KOPT-K1 (cell line): ENCODE measurements around the gene FBXW4.
"Not testable (repeated sequence)": the region's sequence is repeated elsewhere in the genome, so short reads cannot be mapped to it uniquely, and the experiment has no call there.

Source experiments
- H3K27ac ChIP-seq: fragments of 200-600 bp; sonication (generic); 2 replicates; pipeline ENCODE4 v1.5.1; 2016; ENCODE audit warnings: antibody characterized with exemption, mild to moderate bottlenecking, low read depth, low read length; ENCODE audit not compliant: poor library complexity, severe bottlenecking
- H3K36me3 ChIP-seq: fragments of 200-600 bp; sonication (generic); 2 replicates; pipeline ENCODE4 v1.5.1; 2017; ENCODE audit warnings: antibody characterized with exemption, mild to moderate bottlenecking, low read length, moderate library complexity; ENCODE audit not compliant: insufficient read depth
- H3K9me3 ChIP-seq: fragments of 200-600 bp; sonication (generic); 2 replicates; pipeline ENCODE4 v1.5.1; 2017; ENCODE audit warnings: antibody characterized with exemption, low read length, mild to moderate bottlenecking; ENCODE audit not compliant: insufficient read depth, poor library complexity, severe bottlenecking

Gene FBXW4

DNA sequence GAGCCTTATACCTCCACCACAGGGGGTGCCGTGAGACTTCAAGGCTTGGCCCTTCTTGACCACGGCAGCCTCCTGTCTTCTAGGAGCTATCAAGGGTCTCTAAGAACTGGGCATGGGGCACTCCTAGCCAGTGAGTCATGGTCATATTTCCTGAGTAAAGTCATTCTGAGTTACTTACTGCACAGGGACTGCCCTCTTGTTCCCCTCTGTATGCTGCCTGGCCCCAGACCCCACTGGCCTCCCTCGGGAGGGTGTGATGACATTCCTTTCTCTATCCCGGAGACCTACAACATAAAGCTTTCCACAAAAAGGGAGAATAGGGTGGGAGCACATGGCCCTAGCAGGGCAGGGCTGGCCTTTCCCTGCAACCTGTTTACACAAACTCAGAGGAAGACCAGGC, 85.5 kb downstream of the FBXW4 start:
- H3K9me3 ChIP-seq: no peaks in the 10 kb centered on the region
- no peak overlapping the region for H3K27ac ChIP-seq
- H3K36me3 ChIP-seq: peaks cover 69% of the 10 kb centered on the region

DNA sequence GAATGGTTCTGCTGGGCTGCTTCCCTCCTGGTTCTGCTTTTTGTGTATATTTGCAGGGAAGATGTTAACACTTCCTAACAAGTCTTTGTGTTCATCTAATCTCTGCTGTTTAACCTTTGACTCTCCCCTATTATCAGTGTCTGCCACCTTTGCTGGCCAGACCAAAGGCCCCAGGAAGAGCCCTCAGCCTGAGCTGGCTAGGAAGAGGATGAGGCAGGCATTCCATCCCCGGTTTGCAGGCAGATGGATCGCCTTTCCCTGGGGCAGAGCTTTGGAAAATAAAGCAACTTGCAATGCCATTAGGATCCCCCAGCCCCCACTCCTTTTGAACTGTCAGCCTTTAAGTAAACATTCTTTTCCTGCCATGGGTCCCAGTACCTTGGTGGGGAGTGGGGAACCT, 87.8 kb downstream of the FBXW4 start:
- peaks cover 73% of the 10 kb centered on the region for H3K36me3 ChIP-seq
- no peak overlapping the region for H3K27ac ChIP-seq

DNA sequence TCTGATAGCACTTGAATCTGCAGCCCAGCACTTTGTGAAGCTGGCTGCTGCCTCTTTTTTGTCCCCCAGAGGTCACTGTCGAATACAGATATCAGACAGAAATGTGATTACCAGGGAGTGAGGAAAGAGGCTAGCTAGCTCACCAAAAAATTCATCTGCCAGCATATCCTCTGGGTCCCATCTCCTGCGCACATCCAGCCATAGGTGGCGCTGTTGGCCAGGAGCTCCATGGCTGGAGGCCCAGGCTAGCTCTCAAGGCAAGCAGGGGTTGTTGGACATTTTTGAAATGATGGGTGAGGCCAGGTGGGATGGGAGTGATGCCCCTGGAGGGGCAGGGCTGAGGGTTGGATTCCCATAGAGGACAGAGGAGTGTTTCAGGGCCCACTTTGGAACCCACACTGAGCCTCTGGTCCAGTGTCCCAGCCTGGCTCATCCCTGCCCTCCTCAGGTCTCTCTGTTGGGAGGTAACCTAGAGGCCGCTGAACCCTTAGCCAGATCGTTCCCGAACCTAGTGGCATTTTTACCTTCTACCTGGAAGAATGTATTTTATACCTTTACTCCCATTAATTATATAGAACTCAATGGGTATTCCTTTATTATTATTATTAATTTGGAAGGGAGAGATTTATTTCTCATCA, 92.1 kb downstream of the FBXW4 start:
- Histone ChIP-seq H3K27ac (no peak overlapping the region), H3K9me3 (no peaks in the 10 kb centered on the region), H3K36me3 (peaks cover 30% of the 10 kb centered on the region)

More for the DNA sequence above, 87.8 kb downstream of the FBXW4 start:
- H3K9me3 ChIP-seq: no peaks in the 10 kb centered on the region

DNA sequence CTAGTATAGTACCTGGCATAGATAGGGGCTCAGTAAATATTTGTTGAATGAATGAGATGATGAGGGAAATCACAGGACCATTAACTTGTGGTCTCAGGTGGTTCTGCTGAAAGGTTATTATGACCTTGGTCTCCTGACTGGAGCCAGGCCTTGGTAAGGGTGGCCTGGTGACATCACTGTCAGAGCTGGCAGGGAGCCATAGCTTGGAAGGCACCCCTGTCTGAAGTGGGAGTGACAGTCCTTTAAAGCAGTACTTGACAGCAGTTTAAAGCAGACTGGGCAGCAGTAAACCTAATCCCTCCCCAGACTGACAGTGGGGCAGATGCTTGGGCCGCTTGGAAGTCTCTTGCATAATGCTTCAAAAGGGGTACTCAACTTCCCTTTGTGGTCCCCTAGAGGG, 93.4 kb downstream of the FBXW4 start:
- H3K9me3 ChIP-seq: no peaks in the 10 kb centered on the region
- H3K27ac ChIP-seq: no peak overlapping the region

DNA sequence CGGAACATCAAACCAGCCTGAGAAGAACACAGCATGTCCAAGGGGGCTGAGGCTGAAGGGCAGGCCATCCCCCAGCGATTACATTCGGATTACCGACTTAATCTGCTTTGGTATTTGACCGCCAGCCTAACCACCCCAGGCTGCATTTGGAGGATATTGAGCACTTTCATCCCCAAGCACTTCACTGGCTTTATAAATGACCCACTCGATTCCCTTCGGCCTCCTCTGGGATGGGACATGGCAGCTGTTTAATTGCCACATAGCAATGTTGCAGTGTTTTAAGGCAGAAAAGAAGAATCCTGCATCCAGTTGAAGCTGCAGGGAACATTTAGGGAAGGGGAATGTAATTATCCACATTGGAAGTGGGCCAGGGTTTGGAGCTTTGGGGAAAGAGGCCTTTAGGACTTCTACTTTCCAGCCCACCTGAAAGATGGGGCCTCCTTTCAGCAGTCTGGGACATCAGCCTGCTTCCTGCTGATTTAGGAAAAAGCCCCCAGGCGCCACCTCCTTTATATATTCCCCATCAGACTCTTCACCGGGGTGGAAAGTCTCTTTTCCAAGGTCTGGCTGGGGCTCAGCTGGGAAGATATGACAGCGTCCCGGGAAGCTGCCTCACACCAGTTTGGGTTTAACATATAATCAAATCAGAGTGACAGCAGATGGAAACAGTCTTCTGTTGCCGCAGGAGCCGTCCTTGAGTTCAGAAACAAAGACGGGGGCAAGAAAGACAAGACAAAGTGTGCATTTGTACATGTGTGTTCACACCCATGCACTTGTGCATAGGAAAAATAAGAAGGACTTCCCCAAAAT, 97.7 kb downstream of the FBXW4 start:
- H3K36me3 ChIP-seq: no peaks in the 10 kb centered on the region
- no peak overlapping the region for H3K27ac ChIP-seq
- H3K9me3 ChIP-seq: no peaks in the 10 kb centered on the region

More for the DNA sequence above, 93.4 kb downstream of the FBXW4 start:
- H3K36me3 ChIP-seq: peaks cover 19% of the 10 kb centered on the region

DNA sequence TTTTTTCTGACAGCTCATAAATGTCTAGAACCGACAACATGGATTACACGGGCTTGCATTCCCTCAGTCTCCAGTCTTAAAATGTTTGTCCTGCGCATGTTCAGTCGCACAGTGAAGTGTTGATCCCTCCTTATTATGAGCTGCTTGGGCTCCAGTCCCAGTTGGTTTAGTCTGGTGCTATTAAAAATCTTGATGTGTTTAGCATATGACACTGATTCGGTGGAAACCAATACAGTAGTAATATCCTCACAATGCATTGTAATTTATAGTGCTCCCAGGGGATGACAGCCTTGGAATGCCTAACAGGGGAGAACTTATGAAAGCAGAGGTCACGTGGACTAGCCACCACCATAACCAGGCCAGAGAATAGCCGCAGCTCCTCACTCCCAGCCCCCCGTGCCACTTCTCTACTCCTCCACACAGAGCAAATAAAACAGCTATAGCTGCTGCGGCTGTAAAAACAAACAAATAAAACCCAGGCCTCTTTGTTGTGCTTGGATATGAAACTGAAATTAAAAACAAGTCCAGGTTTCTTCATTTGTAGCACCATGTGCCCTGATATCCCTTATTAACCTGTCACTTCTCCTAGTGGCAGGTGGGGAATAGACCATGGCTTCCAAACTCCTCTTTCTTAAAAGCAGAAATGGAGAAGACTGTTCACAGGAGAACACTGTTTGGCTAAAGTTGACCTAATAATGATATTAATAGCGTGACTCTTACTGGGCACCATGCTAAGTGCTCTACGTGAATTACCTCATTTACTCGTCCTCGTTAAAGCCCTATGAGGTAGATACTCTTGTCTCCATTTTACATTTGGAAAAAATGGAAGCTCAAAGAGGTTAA, 99.2 kb downstream of the FBXW4 start:
- Histone ChIP-seq H3K9me3 (no peaks in the 10 kb centered on the region), H3K27ac (no peak overlapping the region), H3K36me3 (no peaks in the 10 kb centered on the region)

DNA sequence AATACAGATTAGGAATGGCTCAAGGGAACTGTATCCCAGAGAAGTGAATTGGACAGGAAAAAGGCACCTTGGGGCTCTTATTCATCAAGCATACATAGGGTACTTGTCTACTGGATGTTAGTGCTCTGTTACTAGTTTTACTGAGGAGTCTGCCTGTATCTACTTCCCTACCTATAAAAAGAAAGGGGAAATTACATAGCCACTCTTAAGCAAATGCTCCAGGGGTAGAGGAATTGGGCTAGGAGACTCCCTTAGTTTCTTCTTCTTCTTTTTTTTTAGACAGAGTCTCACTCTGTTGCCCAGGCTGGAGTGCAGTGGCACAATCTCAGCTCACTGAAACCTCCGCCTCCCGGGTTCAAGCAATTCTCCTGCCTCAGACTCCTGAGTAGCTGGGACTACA, 101.6 kb downstream of the FBXW4 start:
- not testable (repeated sequence) for H3K36me3 ChIP-seq, H3K9me3 ChIP-seq, H3K27ac ChIP-seq

DNA sequence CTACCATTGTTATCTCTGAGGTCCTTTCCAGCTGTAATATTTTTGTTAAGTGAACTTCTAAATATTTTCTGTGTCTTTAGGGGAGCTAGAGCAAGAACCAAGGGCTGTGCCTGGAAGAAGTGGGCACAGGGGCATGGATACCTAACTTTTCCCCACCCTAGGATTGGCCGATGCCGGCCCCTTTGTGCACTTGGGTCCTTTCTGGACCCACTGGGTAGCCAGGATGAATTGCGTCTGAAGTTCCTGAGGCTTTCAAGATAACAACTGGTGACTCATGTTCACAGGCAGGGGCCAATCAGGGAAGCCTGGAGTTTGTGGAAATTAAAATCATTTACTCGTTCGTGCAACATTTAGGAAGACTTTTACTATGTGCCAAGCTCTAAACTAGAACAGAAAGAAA, 106.1 kb downstream of the FBXW4 start:
- Histone ChIP-seq H3K9me3 (no peaks in the 10 kb centered on the region), H3K36me3 (no peaks in the 10 kb centered on the region), H3K27ac (no peak overlapping the region)

DNA sequence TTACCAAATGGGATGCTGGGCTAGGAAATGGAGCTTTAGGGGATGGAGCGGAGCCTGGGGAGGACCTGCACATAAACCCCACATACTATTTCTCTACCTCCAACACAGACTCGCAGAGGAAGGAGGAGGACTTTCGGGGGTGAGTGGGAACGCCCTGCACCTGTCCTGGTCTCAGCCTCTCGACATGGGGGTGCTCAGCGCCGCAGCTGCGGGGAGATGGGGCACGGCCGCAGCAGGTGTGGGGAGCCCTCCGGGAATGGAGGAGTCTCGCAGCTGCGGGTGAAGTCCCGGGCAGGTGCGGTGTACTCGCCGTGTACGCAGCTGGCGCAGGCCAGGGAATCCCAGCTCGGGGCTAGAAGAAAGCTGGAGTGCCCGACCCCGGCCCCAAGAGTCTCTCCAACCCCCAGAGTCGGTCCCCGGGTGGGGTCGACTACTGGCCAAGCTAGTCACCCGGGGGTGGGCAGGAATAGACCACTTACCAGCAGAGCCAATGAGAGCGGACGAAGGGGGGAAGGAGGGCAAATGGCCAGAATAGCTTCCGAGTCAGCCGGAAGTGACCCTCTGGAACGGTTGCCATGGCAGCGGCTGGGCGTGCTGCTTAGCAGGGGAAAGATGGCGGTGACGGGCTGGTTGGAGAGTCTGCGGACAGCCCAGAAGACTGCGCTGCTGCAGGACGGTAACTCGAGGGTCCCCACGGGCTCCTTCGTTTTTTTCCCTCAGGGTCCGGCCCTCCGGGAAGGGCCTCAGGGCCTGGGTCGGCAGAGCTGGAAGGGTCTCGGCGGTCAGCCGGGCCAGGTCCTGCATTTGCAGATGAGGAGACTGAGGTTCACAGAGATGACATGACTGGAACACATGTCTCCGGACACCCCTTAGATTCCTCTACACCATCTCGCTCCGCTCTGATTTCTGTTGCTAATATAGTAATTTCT, 107.0 kb downstream of the FBXW4 start, which contains the start of the genes DPCD and POLL:
Gene DPCD (plus strand): TSS at position 597 of the 929 bp plus-strand sequence. CDS start 16 bp downstream, at position 613.
Gene POLL (minus strand): TSS at position 533 of the 929 bp plus-strand sequence. CDS start 897 bp downstream, outside the sequence.
- no peaks in the 10 kb centered on the region for H3K9me3 ChIP-seq
- H3K36me3 ChIP-seq: no peaks in the 10 kb centered on the region
- H3K27ac ChIP-seq: no peak within 1 kb of the TSS

GRCh38 chr10:101585841-101586240, 109.1 kb downstream of the FBXW4 start:
- no peaks in the 10 kb centered on the region for H3K36me3 ChIP-seq
- H3K9me3 ChIP-seq: no peaks in the 10 kb centered on the region
- H3K27ac ChIP-seq: no peak overlapping the region

- Histone ChIP-seq H3K9me3 (no peaks in the 10 kb centered on the region), H3K27ac (no peak overlapping the region), H3K36me3 (no peaks in the 10 kb centered on the region)
Observed at GRCh38 chr10:101580486-101581399, 114.2 kb downstream of the FBXW4 start.

- Histone ChIP-seq H3K9me3 (no peaks in the 10 kb centered on the region), H3K27ac (no peak overlapping the region), H3K36me3 (no peaks in the 10 kb centered on the region)
Observed at GRCh38 chr10:101579516-101579870, 115.5 kb downstream of the FBXW4 start.

- Histone ChIP-seq H3K9me3 (no peaks in the 10 kb centered on the region), H3K36me3 (no peaks in the 10 kb centered on the region), H3K27ac (no peak overlapping the region)
Observed at GRCh38 chr10:101578803-101579515, 116.0 kb downstream of the FBXW4 start.
